ENCODE data around the gene PLCL2. TPM values are rescaled to one million over a fixed set of nuclear protein-coding genes. Genes with fewer than 3 reads are reported as not detected.

The PLCL2 gene
- polyA plus RNA-seq, 2 of the 4 experiments (the other 2 are of a cell fraction) = 2.1 to 3.0 TPM

GRCh38 chr3:16890597-16891333 is 6.0 kb downstream of the PLCL2 start:
- Histone ChIP-seq H3K27ac (no peak overlapping the region), H3K4me1 (peaks cover 4% of the 10 kb centered on the region; the same call in 2 of the 3 replicates), H3K4me3 (no peak overlapping the region), H3K4me2 (no peak overlapping the region), H3K9me3 (no peaks in the 10 kb centered on the region)
- TF ChIP-seq HOXB13 (CRISPR knock-in tag; IDR thresholded peaks at IDR 0.05; ENCODE audit: low read depth) (no peak), PHF8 (IDR thresholded peaks at IDR 0.05; ENCODE audit: borderline replicate concordance, low read depth) (no peak), RARB (CRISPR knock-in tag; IDR thresholded peaks at IDR 0.05) (no peak), HDAC2 (IDR thresholded peaks at IDR 0.05) (no peak), JUN (IDR thresholded peaks at IDR 0.05) (no peak), KDM5A (IDR thresholded peaks at IDR 0.05) (no peak), NFE2L2 (conservative IDR thresholded peaks at IDR 0.05; ENCODE audit: low read length) (no peak), RAD21 (conservative IDR thresholded peaks at IDR 0.05 in 1 of 2, IDR thresholded peaks at IDR 0.05 in 1 of 2) (no peak), USF2 (IDR thresholded peaks at IDR 0.05) (no peak), ZC3H11A (IDR thresholded peaks at IDR 0.05) (no peak), HES2 (IDR thresholded peaks at IDR 0.05) (no peak), RFX5 (IDR thresholded peaks at IDR 0.05) (no peak)
- TF ChIP-seq, protein P1, sequence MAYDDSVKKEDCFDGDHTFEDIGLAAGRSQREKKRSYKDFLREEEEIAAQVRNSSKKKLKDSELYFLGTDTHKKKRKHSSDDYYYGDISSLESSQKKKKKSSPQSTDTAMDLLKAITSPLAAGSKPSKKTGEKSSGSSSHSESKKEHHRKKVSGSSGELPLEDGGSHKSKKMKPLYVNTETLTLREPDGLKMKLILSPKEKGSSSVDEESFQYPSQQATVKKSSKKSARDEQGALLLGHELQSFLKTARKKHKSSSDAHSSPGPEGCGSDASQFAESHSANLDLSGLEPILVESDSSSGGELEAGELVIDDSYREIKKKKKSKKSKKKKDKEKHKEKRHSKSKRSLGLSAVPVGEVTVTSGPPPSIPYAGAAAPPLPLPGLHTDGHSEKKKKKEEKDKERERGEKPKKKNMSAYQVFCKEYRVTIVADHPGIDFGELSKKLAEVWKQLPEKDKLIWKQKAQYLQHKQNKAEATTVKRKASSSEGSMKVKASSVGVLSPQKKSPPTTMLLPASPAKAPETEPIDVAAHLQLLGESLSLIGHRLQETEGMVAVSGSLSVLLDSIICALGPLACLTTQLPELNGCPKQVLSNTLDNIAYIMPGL (CRISPR knock-in tag; IDR thresholded peaks at IDR 0.05; ENCODE audit: borderline replicate concordance) = no peak
- TF ChIP-seq, protein P2, sequence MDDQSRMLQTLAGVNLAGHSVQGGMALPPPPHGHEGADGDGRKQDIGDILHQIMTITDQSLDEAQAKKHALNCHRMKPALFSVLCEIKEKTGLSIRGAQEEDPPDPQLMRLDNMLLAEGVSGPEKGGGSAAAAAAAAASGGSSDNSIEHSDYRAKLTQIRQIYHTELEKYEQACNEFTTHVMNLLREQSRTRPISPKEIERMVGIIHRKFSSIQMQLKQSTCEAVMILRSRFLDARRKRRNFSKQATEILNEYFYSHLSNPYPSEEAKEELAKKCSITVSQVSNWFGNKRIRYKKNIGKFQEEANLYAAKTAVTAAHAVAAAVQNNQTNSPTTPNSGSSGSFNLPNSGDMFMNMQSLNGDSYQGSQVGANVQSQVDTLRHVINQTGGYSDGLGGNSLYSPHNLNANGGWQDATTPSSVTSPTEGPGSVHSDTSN (IDR thresholded peaks at IDR 0.05) = no peak
- ATAC-seq (no peak), DNase-seq (ENCODE audit: low read depth in 1 of 2, low spot score in 1 of 2) (no peak), FAIRE-seq (no peak)
- CTCF ChIA-PET = no interaction called here
- POLR2A ChIA-PET = no interaction called here
- 73% methylated on average over 5 of the region's 5 CpGs for WGBS (ENCODE audit: missing lambda C conversion rate)

- TF ChIP-seq JUNB (IDR thresholded peaks at IDR 0.05) (no peak), MYC (IDR thresholded peaks at IDR 0.05; ENCODE audit: borderline replicate concordance, low read length) (no peak), CHD4 (IDR thresholded peaks at IDR 0.05; ENCODE audit: borderline replicate concordance) (no peak)
- TF ChIP-seq, protein P1 (CRISPR knock-in tag; IDR thresholded peaks at IDR 0.05; ENCODE audit: borderline replicate concordance) = no peak
- TF ChIP-seq, protein P3, sequence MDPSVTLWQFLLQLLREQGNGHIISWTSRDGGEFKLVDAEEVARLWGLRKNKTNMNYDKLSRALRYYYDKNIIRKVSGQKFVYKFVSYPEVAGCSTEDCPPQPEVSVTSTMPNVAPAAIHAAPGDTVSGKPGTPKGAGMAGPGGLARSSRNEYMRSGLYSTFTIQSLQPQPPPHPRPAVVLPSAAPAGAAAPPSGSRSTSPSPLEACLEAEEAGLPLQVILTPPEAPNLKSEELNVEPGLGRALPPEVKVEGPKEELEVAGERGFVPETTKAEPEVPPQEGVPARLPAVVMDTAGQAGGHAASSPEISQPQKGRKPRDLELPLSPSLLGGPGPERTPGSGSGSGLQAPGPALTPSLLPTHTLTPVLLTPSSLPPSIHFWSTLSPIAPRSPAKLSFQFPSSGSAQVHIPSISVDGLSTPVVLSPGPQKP (IDR thresholded peaks at IDR 0.05; ENCODE audit: low read depth, low read length) = no peak
- DNase-seq (ENCODE audit: low read depth in 1 of 2, low spot score in 1 of 2) (no peak), FAIRE-seq (no peak), ATAC-seq (no peak)
- H3K4me2 ChIP-seq = no peak overlapping the region
- ChIA-PET CTCF (interaction anchor here (2.3 kb wide), 1 partner anchor 9 kb away, joined by 8 read pairs; the partner anchor contains the start of gene PLCL2), POLR2A (no interaction called here)
- H3K27ac ChIP-seq = no peak overlapping the region
- 69% methylated on average over 1 of the region's 1 CpG for WGBS (ENCODE audit: missing lambda C conversion rate)
- no peak overlapping the region for H3K4me3 ChIP-seq
- no peaks in the 10 kb centered on the region for H3K9me3 ChIP-seq
- H3K4me1 ChIP-seq = no peaks in the 10 kb centered on the region
Measured at GRCh38 chr3:16893618-16894200, 9.0 kb downstream of the PLCL2 start.
